Tibial nerve (tissue), 4 donors: ENCODE results near the gene PHF2.

Experiments
- EP300 ChIP-seq, 2 donors: sonication (generic); formaldehyde crosslinking; IDR thresholded peaks; one replicate each; pipeline ENCODE4 v1.6.1; 2017; ENCODE audit warnings: antibody characterized with exemption in 2 of 2, mild to moderate bottlenecking in 1 of 2
- TF ChIP-seq, protein P1 (sequence below), 5 experiments: fragments of 200-600 bp in 3 of 5; fragments of 450-650 bp in 2 of 5; sonication (generic) in 3 of 5; IDR thresholded peaks; one replicate each; pipeline ENCODE4 v1.5.1; 2016 to 2019; ENCODE audit warnings: antibody characterized with exemption in 5 of 5, mild to moderate bottlenecking in 3 of 5, moderate library complexity in 2 of 5

DNA sequence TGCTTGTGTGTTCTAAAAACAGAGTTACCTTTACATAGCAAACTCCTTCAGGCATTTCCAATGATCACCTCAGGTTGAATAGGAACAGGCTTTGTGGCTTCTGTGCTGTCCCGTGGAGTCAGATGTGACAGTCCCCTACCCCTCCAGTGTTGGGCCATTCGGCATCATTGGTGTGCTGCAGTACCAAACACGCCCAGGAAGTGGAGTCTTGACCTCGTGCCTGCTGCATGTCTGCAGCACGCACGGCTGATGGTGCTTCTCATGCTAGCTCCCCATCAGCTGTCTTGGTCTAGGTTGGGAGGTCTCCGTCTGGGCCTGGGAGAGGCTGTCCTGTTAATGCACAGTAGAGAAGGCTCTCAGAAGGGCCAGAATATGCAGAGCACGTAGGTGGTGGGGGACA is 42.5 kb upstream of the PHF2 start:
- TF ChIP-seq, protein P1, sequence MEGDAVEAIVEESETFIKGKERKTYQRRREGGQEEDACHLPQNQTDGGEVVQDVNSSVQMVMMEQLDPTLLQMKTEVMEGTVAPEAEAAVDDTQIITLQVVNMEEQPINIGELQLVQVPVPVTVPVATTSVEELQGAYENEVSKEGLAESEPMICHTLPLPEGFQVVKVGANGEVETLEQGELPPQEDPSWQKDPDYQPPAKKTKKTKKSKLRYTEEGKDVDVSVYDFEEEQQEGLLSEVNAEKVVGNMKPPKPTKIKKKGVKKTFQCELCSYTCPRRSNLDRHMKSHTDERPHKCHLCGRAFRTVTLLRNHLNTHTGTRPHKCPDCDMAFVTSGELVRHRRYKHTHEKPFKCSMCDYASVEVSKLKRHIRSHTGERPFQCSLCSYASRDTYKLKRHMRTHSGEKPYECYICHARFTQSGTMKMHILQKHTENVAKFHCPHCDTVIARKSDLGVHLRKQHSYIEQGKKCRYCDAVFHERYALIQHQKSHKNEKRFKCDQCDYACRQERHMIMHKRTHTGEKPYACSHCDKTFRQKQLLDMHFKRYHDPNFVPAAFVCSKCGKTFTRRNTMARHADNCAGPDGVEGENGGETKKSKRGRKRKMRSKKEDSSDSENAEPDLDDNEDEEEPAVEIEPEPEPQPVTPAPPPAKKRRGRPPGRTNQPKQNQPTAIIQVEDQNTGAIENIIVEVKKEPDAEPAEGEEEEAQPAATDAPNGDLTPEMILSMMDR (IDR thresholded peaks at IDR 0.05): no peak
- TF ChIP-seq EP300 (IDR thresholded peaks at IDR 0.05): no peak
